Adrenal gland (tissue), 19 donors: ENCODE measurements around the gene ZKSCAN1. TPM values are rescaled to one million over a fixed set of nuclear protein-coding genes. Genes with fewer than 3 reads are reported as not detected.
"Not testable (repeated sequence)": the region's sequence is repeated elsewhere in the genome, so short reads cannot be mapped to it uniquely, and the experiment has no call there.

ENCODE experiments used
- DNase-seq, 7 donors: peaks; one replicate each; pipeline ENCODE4 v3.0.0-alpha.2; 2019 to 2020
- H3K27ac ChIP-seq, 5 donors: fragments of 200-600 bp; sonication (generic) in 4 of 5; 1 replicate in 3 of 5; 2 replicates in 2 of 5; pipeline versions ENCODE4 v1.5.1 to v1.8.0; 2016 to 2020; ENCODE audit warnings: mild to moderate bottlenecking in 1 of 5
- H3K27me3 ChIP-seq: fragments of 200-600 bp; 2 replicates; pipeline ENCODE4 v1.8.0; 2021
- H3K36me3 ChIP-seq, 2 donors: fragments of 200-600 bp; replicated peaks in 1 of 2; 1 replicate in 1 of 2; 2 replicates in 1 of 2; pipeline versions ENCODE4 v1.5.1 to v1.8.0; 2018 to 2022
- H3K4me1 ChIP-seq, 2 donors: fragments of 200-600 bp; replicated peaks in 1 of 2; 1 replicate in 1 of 2; 2 replicates in 1 of 2; pipeline versions ENCODE4 v1.5.1 to v1.8.0; 2018 to 2021
- H3K4me3 ChIP-seq, 4 donors: fragments of 200-600 bp; sonication (generic) in 3 of 4; one replicate each; pipeline ENCODE4 v1.5.1; 2016 to 2018
- H3K9me3 ChIP-seq, 3 donors: fragments of 200-600 bp; sonication (generic) in 1 of 3; replicated peaks in 1 of 3; 1 replicate in 2 of 3; 2 replicates in 1 of 3; pipeline versions ENCODE4 v1.5.1 to v1.8.0; 2016 to 2021
- CTCF ChIP-seq, 6 experiments: fragments of 450-650 bp in 4 of 6; fragments of 200-600 bp in 2 of 6; sonication (generic) in 1 of 6; IDR thresholded peaks; 1 replicate in 5 of 6; 2 replicates in 1 of 6; pipeline versions ENCODE4 v1.5.1 to v1.8.0; 2016 to 2021; ENCODE audit warnings: antibody characterized with exemption in 6 of 6, mild to moderate bottlenecking in 2 of 6, moderate library complexity in 1 of 6
- POLR2A ChIP-seq, 2 donors: fragments of 450-650 bp; IDR thresholded peaks; one replicate each; pipeline ENCODE4 v1.6.1; 2017; ENCODE audit warnings: antibody characterized with exemption in 2 of 2, mild to moderate bottlenecking in 2 of 2, moderate library complexity in 1 of 2
- WGBS, 4 donors: extraction: QIAGEN DNeasy Blood & Tissue Kit in 2 of 4; methylation state at CpG; one replicate each; pipeline versions ENCODE4 v1.1.5 to v1.1.7; 2013 to 2017; 5-methylcytosine and 5-hydroxymethylcytosine counted together
- intact Hi-C, 2 donors: fragments of 100-400 bp; cut with DNase I; formaldehyde crosslinking; loops; one replicate each; pipeline versions ENCODE4 v1.14.1 to v1.15.0; 2022 to 2023
- long read RNA-seq, 10 donors: library from polyadenylated mRNA in 3 of 10; unstranded in 2 of 10; stranded (forward) in 1 of 10; transcript quantifications; one replicate each; pipeline ENCODE4 v2.0.0 and lab custom pipeline, GENCODE V29; 2021 to 2026
- polyA plus RNA-seq, 3 donors: library from polyadenylated mRNA; stranded (reverse); fragments of 200-250 nt in 2 of 3; fragments of 350-450 nt in 1 of 3; fragmentation: Illumina TruSeq in 1 of 3; extraction: RNeasy Lipid Tissue Mini Kit (QIAGEN cat#74804) in 1 of 3; gene quantifications; one replicate each; pipeline ENCODE4 v1.2.3, GENCODE V29; 2013 to 2014
- total RNA-seq, 9 donors: library from RNA; depleted of rRNA in 4 of 9; stranded (reverse); fragments of >200 nt in 4 of 9; fragments of 120-200 nt in 1 of 9; fragmentation: NEBNext Ultra II Directional in 1 of 9; extraction: Animal tissue kit (Norgen Biotek cat#: 25700) in 1 of 9; gene quantifications; one replicate each; pipeline versions ENCODE4 v1.1.0 to v1.2.4, GENCODE V29; 2013 to 2023
- donor health status: healthy with polysubstance abuse.
- donor health status: Bipolar disorder and iron deficiency.
- donor health status: DM: yes; HTN: yes; CAD: no.
- donor health status: DM: no; HTN: no; CAD: no.
- donor health status: DM: no; HTN: no; CAD: no.
- donor health status: DM: yes; HTN: yes; CAD: no.

Gene ZKSCAN1
- total RNA-seq, result 100 to 1,000 TPM in 2 of 9 donors, 10 to 100 TPM in 7; 35.2 to 134 (median 57.8) TPM
- 10 to 100 TPM; 20.3 to 46.6 (median 38.7) TPM for polyA plus RNA-seq
- long read RNA-seq, donor 1, full-length matches to known transcripts, result 5 of 5 reads
- long read RNA-seq, donor 1, partial matches to known transcripts, result 0 of 5 reads
- long read RNA-seq, donor 1, other reads (novel, unspliced or antisense), result 0 of 5 reads
- long read RNA-seq, donor 2, full-length matches to known transcripts, result 3 of 3 reads
- long read RNA-seq, donor 2, partial matches to known transcripts, result 0 of 3 reads
- long read RNA-seq, donor 2, other reads (novel, unspliced or antisense), result 0 of 3 reads
- long read RNA-seq, donor 3, full-length matches to known transcripts, result 4 of 4 reads
- long read RNA-seq, donor 3, partial matches to known transcripts, result 0 of 4 reads
- long read RNA-seq, donor 3, other reads (novel, unspliced or antisense), result 0 of 4 reads
- long read RNA-seq, donor 4, full-length matches to known transcripts, result 13 of 17 reads
- long read RNA-seq, donor 4, partial matches to known transcripts, result 1 of 17 reads
- long read RNA-seq, donor 4, other reads (novel, unspliced or antisense), result 3 of 17 reads
- long read RNA-seq, donor 5, full-length matches to known transcripts, result 7 of 12 reads
- long read RNA-seq, donor 5, partial matches to known transcripts, result 0 of 12 reads
- long read RNA-seq, donor 5, other reads (novel, unspliced or antisense), result 5 of 12 reads
- long read RNA-seq, donor 6, full-length matches to known transcripts, result 8 of 18 reads
- long read RNA-seq, donor 6, partial matches to known transcripts, result 0 of 18 reads
- long read RNA-seq, donor 6, other reads (novel, unspliced or antisense), result 10 of 18 reads
- long read RNA-seq, donor 7, full-length matches to known transcripts, result 2 of 2 reads
- long read RNA-seq, donor 7, partial matches to known transcripts, result 0 of 2 reads
- long read RNA-seq, donor 7, other reads (novel, unspliced or antisense), result 0 of 2 reads
- long read RNA-seq, donor 8, full-length matches to known transcripts, result 9 of 9 reads
- long read RNA-seq, donor 8, partial matches to known transcripts, result 0 of 9 reads
- long read RNA-seq, donor 8, other reads (novel, unspliced or antisense), result 0 of 9 reads
- long read RNA-seq, donor 9, full-length matches to known transcripts, result 3 of 3 reads
- long read RNA-seq, donor 9, partial matches to known transcripts, result 0 of 3 reads
- long read RNA-seq, donor 9, other reads (novel, unspliced or antisense), result 0 of 3 reads
- long read RNA-seq, donor 10, full-length matches to known transcripts, result 4 of 9 reads
- long read RNA-seq, donor 10, partial matches to known transcripts, result 5 of 9 reads
- long read RNA-seq, donor 10, other reads (novel, unspliced or antisense), result 0 of 9 reads

- peak within 1 kb of the TSS; percentile 89 to 99 (median 99) for H3K27ac ChIP-seq
- peaks cover 0 to 8% of the 10 kb centered on the region in 2 donors for H3K36me3 ChIP-seq
- no peaks in the 10 kb centered on the region for H3K27me3 ChIP-seq
- intact Hi-C loops, result no loop called here
- peaks cover 14 to 42% of the 10 kb centered on the region in 2 donors for H3K4me1 ChIP-seq
- H3K4me3 ChIP-seq, result peak within 1 kb of the TSS; percentile 21 to 98 (median 82)
- DNase-seq, result peak; percentile 87 to 95 (median 92)
- TF ChIP-seq CTCF (IDR thresholded peaks at IDR 0.05) (no peak), POLR2A (IDR thresholded peaks at IDR 0.05) (peak; percentile 49 to 90)
- no peaks in the 10 kb centered on the region for H3K9me3 ChIP-seq
- 1 to 4% (median 2%) methylated on average over 23 to 70 of the region's 70 CpGs for WGBS, 4 donors
Observed at GRCh38 chr7:100015232-100016214, at the start of gene ZKSCAN1. Gene ZKSCAN1, plus strand, starts transcription at chr7:100015596. Its CDS starts 7,911 bp downstream, at chr7:100023507.

GRCh38 chr7:99969298-99969697, 46.1 kb upstream of the ZKSCAN1 start:
- Histone ChIP-seq H3K36me3 (no peaks in the 10 kb centered on the region), H3K4me1 (no peaks in the 10 kb centered on the region), H3K9me3 (no peaks in the 10 kb centered on the region), H3K27me3 (peaks cover 12% of the 10 kb centered on the region), H3K4me3 (no peak overlapping the region), H3K27ac (no peak overlapping the region)
- 65 to 90% (median 89%) methylated on average over 3 of the region's 3 CpGs for WGBS, 4 donors
- DNase-seq, result no peak
- TF ChIP-seq CTCF (IDR thresholded peaks at IDR 0.05) (no peak), POLR2A (IDR thresholded peaks at IDR 0.05) (no peak)
- intact Hi-C loops, result no loop called here

DNA sequence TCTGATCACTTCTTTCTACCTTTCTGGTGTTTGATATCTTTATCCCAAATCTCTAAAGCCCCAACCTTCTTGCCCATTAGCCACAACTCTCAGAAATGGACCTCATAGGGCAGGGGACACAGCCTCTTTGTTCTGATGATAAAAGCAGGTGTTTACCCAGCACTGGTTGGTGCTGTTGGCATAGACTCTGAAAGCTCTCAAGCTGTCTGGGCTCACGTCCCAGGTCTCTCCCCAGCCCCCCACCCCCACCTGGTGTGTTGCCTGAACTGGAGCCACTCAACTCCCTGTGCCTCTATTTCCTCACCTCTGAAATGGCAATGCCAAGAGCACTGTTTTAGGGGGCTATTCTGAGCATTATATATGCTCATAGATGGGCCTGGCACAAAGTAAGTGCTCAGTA, 45.6 kb upstream of the ZKSCAN1 start:
- H3K27me3 ChIP-seq, H3K4me3 ChIP-seq, H3K9me3 ChIP-seq, H3K27ac ChIP-seq, intact Hi-C loops, H3K36me3 ChIP-seq, DNase-seq, H3K4me1 ChIP-seq: not testable (repeated sequence)
- 0 to 19% (median 11%) methylated on average over 1 of the region's 1 CpG; no CpG with 5 or more reads in 1 of the 4 donors for WGBS, 4 donors

DNA sequence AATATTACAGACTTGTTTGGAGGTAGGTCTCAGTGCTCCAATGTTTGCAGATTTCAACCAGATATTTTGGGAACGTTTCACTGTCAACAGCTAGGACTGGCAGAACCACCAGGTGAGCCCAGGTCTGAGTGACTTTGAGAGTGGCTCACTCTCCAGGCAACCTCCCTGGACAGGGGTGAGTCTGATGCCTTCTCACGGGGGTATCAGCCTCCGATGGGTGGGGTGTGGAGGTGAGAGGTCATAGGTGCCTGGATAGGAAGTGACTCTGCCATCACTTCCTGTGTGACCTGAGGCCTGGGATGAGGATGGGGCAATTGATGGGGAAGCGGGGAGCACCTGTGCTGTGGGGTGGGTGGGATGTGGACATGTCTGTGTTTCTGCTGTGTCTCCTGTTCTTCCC, 44.2 kb upstream of the ZKSCAN1 start:
- intact Hi-C loops, result no loop called here
- Histone ChIP-seq H3K27me3 (no peaks in the 10 kb centered on the region), H3K4me3 (no peak overlapping the region), H3K9me3 (no peaks in the 10 kb centered on the region), H3K27ac (no peak overlapping the region), H3K36me3 (no peaks in the 10 kb centered on the region), H3K4me1 (no peaks in the 10 kb centered on the region)
- DNase-seq, result no peak
- TF ChIP-seq POLR2A (IDR thresholded peaks at IDR 0.05) (no peak), CTCF (IDR thresholded peaks at IDR 0.05) (no peak)
- 50 to 72% (median 72%) methylated on average over 1 to 4 of the region's 4 CpGs for WGBS, 4 donors

DNA sequence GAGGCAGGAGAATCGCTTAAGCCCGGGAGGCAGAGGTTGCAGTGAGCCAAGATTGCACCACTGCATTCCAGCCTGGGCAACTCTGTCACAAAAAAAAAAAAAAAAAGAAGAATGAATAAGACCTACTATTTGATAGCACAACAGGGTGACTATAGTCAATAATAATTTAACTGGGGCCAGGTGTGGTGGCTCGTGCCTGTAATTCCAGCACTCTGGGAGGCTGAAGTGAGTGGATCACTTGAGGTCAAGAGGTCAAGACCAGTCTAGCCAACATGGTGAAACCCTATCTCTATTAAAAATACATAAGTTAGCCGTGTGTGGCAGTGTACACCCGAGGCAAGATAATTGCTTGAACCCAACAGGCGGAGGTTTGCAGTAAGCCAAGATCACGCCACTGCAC, 41.6 kb upstream of the ZKSCAN1 start:
- WGBS, 4 donors, result 75 to 82% (median 78%) methylated on average over 7 of the region's 7 CpGs
- H3K27ac ChIP-seq, H3K4me1 ChIP-seq, H3K36me3 ChIP-seq, H3K9me3 ChIP-seq, H3K27me3 ChIP-seq, DNase-seq, H3K4me3 ChIP-seq, intact Hi-C loops: not testable (repeated sequence)
